ENCODE results near the gene HSD17B14. TPM values are rescaled to one million over a fixed set of nuclear protein-coding genes. Genes with fewer than 3 reads are reported as not detected.
A peak's percentile ranks its signal among the peaks of the same experiment; 100 is the strongest.
"Not testable (repeated sequence)": the region's sequence is repeated elsewhere in the genome, so short reads cannot be mapped to it uniquely, and the experiment has no call there.

HSD17B14 gene
- total RNA-seq, 1 experiment from 2014 or later: 11.2 TPM

DNA sequence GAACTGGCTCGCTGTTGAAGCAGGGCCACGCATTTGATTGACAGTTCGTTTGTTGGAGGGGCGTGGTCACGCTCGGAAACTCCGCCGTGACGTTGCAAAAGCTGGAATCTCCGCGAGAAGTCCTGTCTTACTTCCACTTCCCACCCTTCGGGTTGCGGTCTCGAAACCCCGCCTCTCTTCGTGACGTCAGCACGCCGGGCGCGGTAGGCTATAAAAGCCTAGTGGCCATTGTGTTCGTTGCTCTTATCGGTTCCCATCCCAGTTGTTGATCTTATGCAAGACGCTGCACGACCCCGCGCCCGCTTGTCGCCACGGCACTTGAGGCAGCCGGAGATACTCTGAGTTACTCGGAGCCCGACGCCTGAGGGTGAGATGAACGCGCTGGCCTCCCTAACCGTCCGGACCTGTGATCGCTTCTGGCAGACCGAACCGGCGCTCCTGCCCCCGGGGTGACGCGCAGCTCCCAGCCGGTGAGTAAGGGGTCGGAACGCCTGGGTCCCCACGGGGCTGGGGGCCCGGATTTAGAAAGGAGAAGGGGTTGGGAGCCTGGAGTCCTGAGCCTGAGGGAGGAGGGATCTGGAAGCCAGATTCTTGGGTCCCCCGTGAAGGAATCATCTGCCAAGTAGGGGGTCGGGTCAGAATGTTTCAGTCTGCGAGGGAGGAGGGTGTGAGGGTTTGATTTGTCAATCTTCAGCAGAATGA lies 36.0 kb upstream of the HSD17B14 start, which contains the start of gene PPP1R15A:
TSS of gene PPP1R15A (plus strand) at position 240 of the 702 bp plus-strand sequence. CDS start 813 bp downstream, outside the sequence.
- no peak for TF ChIP-seq CTCF (conservative IDR thresholded peaks at IDR 0.05)
- peak within 1 kb of the TSS; percentile 76 for H2BK20ac ChIP-seq (ENCODE audit: low read depth, low read length, poor library complexity, severe bottlenecking)
- H4K5ac ChIP-seq (ENCODE audit: insufficient read length, low read depth, low read length): peak within 1 kb of the TSS; percentile 64
- H3K9me3 Mint-ChIP-seq: no peaks in the 10 kb centered on the region
- no peak within 1 kb of the TSS for H2AFZ ChIP-seq (ENCODE audit: low read length)
- no peak within 1 kb of the TSS for H3K23ac ChIP-seq (ENCODE audit: insufficient read length, low read depth, low read length)
- H2BK120ac ChIP-seq (ENCODE audit: low read depth, low read length, poor library complexity, severe bottlenecking): peak within 1 kb of the TSS; percentile 83
- no peaks in the 10 kb centered on the region for H3K9me3 ChIP-seq (ENCODE audit: control insufficient read depth, low read depth, low read length)
- H3K4me3 Mint-ChIP-seq: peak within 1 kb of the TSS; percentile 98 to 99
- DNase-seq: peak; percentile 98
- H3K4me2 ChIP-seq (ENCODE audit: insufficient read depth, insufficient read length, low read length): peak within 1 kb of the TSS; percentile 77
- H2BK5ac ChIP-seq (ENCODE audit: insufficient read length, low read length): peak within 1 kb of the TSS; percentile 54
- peak within 1 kb of the TSS; percentile 99 for H3K18ac ChIP-seq (ENCODE audit: insufficient read length, low read depth, low read length)
- no peak within 1 kb of the TSS for H2BK15ac ChIP-seq (ENCODE audit: low read depth, low read length)
- H3K27me3 Mint-ChIP-seq (ENCODE audit: low read depth): no peaks in the 10 kb centered on the region
- peak within 1 kb of the TSS; percentile 99 for H3K14ac ChIP-seq (ENCODE audit: insufficient read depth, low read length)
- peak within 1 kb of the TSS; percentile 89 for H3K9ac ChIP-seq (ENCODE audit: extremely low read depth, insufficient read length, low read length)
- H4K91ac ChIP-seq (ENCODE audit: insufficient read length, low read depth, low read length): peak within 1 kb of the TSS; percentile 93
- peak within 1 kb of the TSS; percentile 100 for H3K27ac Mint-ChIP-seq
- H4K8ac ChIP-seq (replicated peaks; ENCODE audit: insufficient read length, low read depth, low read length): no peak within 1 kb of the TSS
- H2AK5ac ChIP-seq (ENCODE audit: insufficient read length, low read length): peak within 1 kb of the TSS; percentile 11
- H3K27ac ChIP-seq (ENCODE audit: insufficient read length, low read depth, low read length): peak within 1 kb of the TSS; percentile 47
- peaks cover 29 to 45% (median 36%) of the 10 kb centered on the region in 3 experiments for H3K36me3 Mint-ChIP-seq (ENCODE audit: insufficient read depth in 1 of 3, low read depth in 3 of 3)
- H3K4me1 ChIP-seq (ENCODE audit: insufficient read depth, low read length): peaks cover 6% of the 10 kb centered on the region
- H3K4ac ChIP-seq (ENCODE audit: low read depth, low read length): peak within 1 kb of the TSS; percentile 88
- peak within 1 kb of the TSS; percentile 73 for H3T11ph ChIP-seq (ENCODE audit: low read length)
- WGBS (ENCODE audit: extremely low coverage, insufficient read length, low lambda C conversion rate): no CpG with 5 or more reads among the region's 53 CpGs
- H3K4me1 Mint-ChIP-seq: peaks cover 34% of the 10 kb centered on the region in 2 experiments
- H3K56ac ChIP-seq (ENCODE audit: insufficient read length, low read depth, low read length): peak within 1 kb of the TSS; percentile 70
- peak within 1 kb of the TSS; percentile 31 for H2BK12ac ChIP-seq (ENCODE audit: insufficient read length, low read depth, low read length)
- no peaks in the 10 kb centered on the region for H4K20me1 ChIP-seq (ENCODE audit: control insufficient read depth, insufficient read depth, insufficient read length)
- H3K79me1 ChIP-seq (ENCODE audit: insufficient read depth, low read depth, low read length, poor library complexity, severe bottlenecking): peaks cover 11% of the 10 kb centered on the region
- no peaks in the 10 kb centered on the region for H3K27me3 ChIP-seq (ENCODE audit: insufficient read depth, low read length)
- H3K23me2 ChIP-seq (ENCODE audit: insufficient read length, low read depth, low read length, poor library complexity, severe bottlenecking): peaks cover 7% of the 10 kb centered on the region
- H3K79me2 ChIP-seq (ENCODE audit: insufficient read depth, low read length): peaks cover 4% of the 10 kb centered on the region; the same call in 1 of the 2 replicates

- not testable (repeated sequence) for DNase-seq; H3K4ac ChIP-seq (ENCODE audit: low read depth, low read length); H3T11ph ChIP-seq (ENCODE audit: low read length); H3K79me2 ChIP-seq (ENCODE audit: insufficient read depth, low read length); H4K5ac ChIP-seq (ENCODE audit: insufficient read length, low read depth, low read length); H3K27ac ChIP-seq (ENCODE audit: insufficient read length, low read depth, low read length); H2BK15ac ChIP-seq (ENCODE audit: low read depth, low read length); H2BK120ac ChIP-seq (ENCODE audit: low read depth, low read length, poor library complexity, severe bottlenecking); H3K9me3 Mint-ChIP-seq; H3K9me3 ChIP-seq (ENCODE audit: control insufficient read depth, low read depth, low read length); H4K20me1 ChIP-seq (ENCODE audit: control insufficient read depth, insufficient read depth, insufficient read length); H2AK5ac ChIP-seq (ENCODE audit: insufficient read length, low read length); H3K56ac ChIP-seq (ENCODE audit: insufficient read length, low read depth, low read length); H2BK12ac ChIP-seq (ENCODE audit: insufficient read length, low read depth, low read length); H4K91ac ChIP-seq (ENCODE audit: insufficient read length, low read depth, low read length); H3K18ac ChIP-seq (ENCODE audit: insufficient read length, low read depth, low read length); H4K8ac ChIP-seq (replicated peaks; ENCODE audit: insufficient read length, low read depth, low read length); H3K27me3 ChIP-seq (ENCODE audit: insufficient read depth, low read length); H2AFZ ChIP-seq (ENCODE audit: low read length); H2BK5ac ChIP-seq (ENCODE audit: insufficient read length, low read length); H3K4me1 ChIP-seq (ENCODE audit: insufficient read depth, low read length); H3K27me3 Mint-ChIP-seq (ENCODE audit: low read depth); H3K23me2 ChIP-seq (ENCODE audit: insufficient read length, low read depth, low read length, poor library complexity, severe bottlenecking); H3K14ac ChIP-seq (ENCODE audit: insufficient read depth, low read length); H3K4me2 ChIP-seq (ENCODE audit: insufficient read depth, insufficient read length, low read length); H3K23ac ChIP-seq (ENCODE audit: insufficient read length, low read depth, low read length); H3K9ac ChIP-seq (ENCODE audit: extremely low read depth, insufficient read length, low read length); H2BK20ac ChIP-seq (ENCODE audit: low read depth, low read length, poor library complexity, severe bottlenecking)
- H3K27ac Mint-ChIP-seq: peak overlapping the region; percentile 100; a peak in 4 of 7 replicates
- peaks cover 29 to 41% (median 36%) of the 10 kb centered on the region in 3 experiments for H3K36me3 Mint-ChIP-seq (ENCODE audit: insufficient read depth in 1 of 3, low read depth in 3 of 3)
- whole genome bisulfite sequencing (ENCODE audit: extremely low coverage, insufficient read length, low lambda C conversion rate): no CpG with 5 or more reads among the region's 31 CpGs
- peak overlapping the region; percentile 98 to 99; a peak in 4 of 5 replicates for H3K4me3 Mint-ChIP-seq
- peaks cover 11% of the 10 kb centered on the region for H3K79me1 ChIP-seq (ENCODE audit: insufficient read depth, low read depth, low read length, poor library complexity, severe bottlenecking)
- H3K4me1 Mint-ChIP-seq: peaks cover 34 to 41% of the 10 kb centered on the region in 2 experiments
These were observed 35.3 kb upstream of the HSD17B14 start for GRCh38 chr19:48871471-48872181.

Data from H9 (cell line).